SK-N-SH (cell line): ENCODE measurements around the gene ALDH3A1. TPM values are rescaled to one million over a fixed set of nuclear protein-coding genes. Genes with fewer than 3 reads are reported as not detected.

Experiments used
- CTCF ChIA-PET: fragments of 300-600, 350-600 bp; formaldehyde crosslinking; extraction: SDS; loops from one replicate; lab custom pipeline; 2021; lab: Yijun Ruan, JAX
- POLR2A ChIA-PET: fragments of 350-600 bp; sonication (Branson Sonifier 250); formaldehyde crosslinking; extraction: SDS; loops from one replicate; lab custom pipeline; 2020; ENCODE audit warnings: antibody characterized with exemption, inconsistent platforms; lab: Yijun Ruan, JAX
- DNase-seq: peaks from one replicate; pipeline ENCODE4 v3.0.0; 2012
- H2AFZ ChIP-seq: fragments of 200-600 bp; sonication (generic); 2 replicates; pipeline ENCODE4 v1.8.1; 2016; ENCODE audit warnings: antibody characterized with exemption, mild to moderate bottlenecking, low read depth
- H3F3A ChIP-seq: fragments of 200-600 bp; sonication (generic); replicated peaks from 2 replicates; pipeline ENCODE3; 2016; ENCODE audit warnings: antibody characterized with exemption, mild to moderate bottlenecking; ENCODE audit not compliant: insufficient read depth
- H3K27ac ChIP-seq, 2 experiments: fragments of 200-500 bp in 1 of 2; fragments of 200-600 bp in 1 of 2; sonication (Bioruptor generic) in 1 of 2; sonication (generic), shearing (Covaris generic) in 1 of 2; 2 replicates each; pipeline versions ENCODE4 v1.5.1 to v1.6.1; 2014 to 2016; ENCODE audit warnings: low read depth in 2 of 2, inconsistent platforms in 1 of 2, low read length in 1 of 2, mild to moderate bottlenecking in 1 of 2, mixed read lengths in 1 of 2
- H3K27me3 ChIP-seq: fragments of 200-600 bp; sonication (generic), shearing (Covaris generic); 2 replicates; pipeline ENCODE4 v1.6.1; 2016; ENCODE audit warnings: mixed run types; ENCODE audit not compliant: insufficient read depth
- H3K36me3 ChIP-seq, 2 experiments: fragments of 200-500 bp in 1 of 2; fragments of 200-600 bp in 1 of 2; sonication (Bioruptor generic) in 1 of 2; sonication (generic) in 1 of 2; replicated peaks in 1 of 2; 2 replicates each; pipeline versions ENCODE3 to v1.5.1; 2014 to 2016; ENCODE audit warnings: low read length in 1 of 2, mild to moderate bottlenecking in 1 of 2; ENCODE audit not compliant: insufficient read depth in 2 of 2, control insufficient read depth in 1 of 2
- H3K4me1 ChIP-seq, 2 experiments: fragments of 200-500 bp in 1 of 2; fragments of 200-600 bp in 1 of 2; sonication (Bioruptor generic) in 1 of 2; sonication (generic), shearing (Covaris generic) in 1 of 2; 2 replicates each; pipeline versions ENCODE4 v1.5.1 to v1.6.1; 2014 to 2016; ENCODE audit warnings: low read depth in 1 of 2, low read length in 1 of 2, mixed run types in 1 of 2; ENCODE audit not compliant: insufficient read depth in 2 of 2, control insufficient read depth in 1 of 2
- H3K4me2 ChIP-seq: fragments of 200-600 bp; sonication (generic), shearing (Covaris generic); 2 replicates; pipeline ENCODE4 v1.6.1; 2017; ENCODE audit warnings: mixed run types
- H3K4me3 ChIP-seq, 2 experiments: fragments of 200-500 bp in 1 of 2; fragments of 200-600 bp in 1 of 2; sonication (Bioruptor generic) in 1 of 2; sonication (generic), shearing (Covaris generic) in 1 of 2; 2 replicates each; pipeline versions ENCODE4 v1.5.1 to v1.8.1; 2014 to 2016; ENCODE audit warnings: low read depth in 2 of 2, inconsistent platforms in 1 of 2, low read length in 1 of 2, mild to moderate bottlenecking in 1 of 2, mixed read lengths in 1 of 2, moderate library complexity in 1 of 2
- H3K79me2 ChIP-seq: fragments of 200-600 bp; sonication (generic); 2 replicates; pipeline ENCODE4 v1.8.1; 2017; ENCODE audit warnings: mild to moderate bottlenecking; ENCODE audit not compliant: insufficient read depth
- H3K9ac ChIP-seq: fragments of 200-600 bp; sonication (generic); 2 replicates; pipeline ENCODE4 v1.6.1; 2017; ENCODE audit warnings: mixed run types
- H3K9me2 ChIP-seq: fragments of 200-600 bp; sonication (generic); 2 replicates; pipeline ENCODE4 v1.6.1; 2017; ENCODE audit warnings: mixed run types
- H3K9me3 ChIP-seq: fragments of 200-600 bp; sonication (generic); 2 replicates; pipeline ENCODE4 v1.6.1; 2017; ENCODE audit warnings: mixed run types, mild to moderate bottlenecking, moderate library complexity
- H4K20me1 ChIP-seq: fragments of 200-600 bp; sonication (generic); 2 replicates; pipeline ENCODE4 v1.6.1; 2017; ENCODE audit warnings: mild to moderate bottlenecking, mixed run types; ENCODE audit not compliant: insufficient read depth
- ELF1 ChIP-seq: IDR thresholded peaks from 2 replicates; pipeline ENCODE4 v1.4.0; 2012
- EP300 ChIP-seq, 2 experiments: IDR thresholded peaks; 2 replicates each; pipeline versions ENCODE4 v1.4.0 to v1.6.1; 2012; ENCODE audit warnings: borderline replicate concordance in 1 of 2, low read depth in 1 of 2, low read length in 1 of 2
- FOXJ3 ChIP-seq: sonication (generic); formaldehyde crosslinking; IDR thresholded peaks from 2 replicates; pipeline ENCODE4 v1.5.1; 2020; ENCODE audit warnings: mild to moderate bottlenecking, missing genetic modification reagents
- FOXM1 ChIP-seq: IDR thresholded peaks from 2 replicates; pipeline ENCODE4 v1.4.0; 2012; ENCODE audit warnings: low read depth, mild to moderate bottlenecking
- GABPA ChIP-seq: IDR thresholded peaks from 2 replicates; pipeline ENCODE4 v1.4.0; 2012; ENCODE audit warnings: low read depth, mild to moderate bottlenecking
- GATA2 ChIP-seq: sonication (generic); formaldehyde crosslinking; IDR thresholded peaks from 2 replicates; pipeline ENCODE4 v1.5.0; 2020; ENCODE audit warnings: mild to moderate bottlenecking, missing genetic modification reagents
- JUND ChIP-seq: IDR thresholded peaks from 2 replicates; pipeline ENCODE4 v1.4.0; 2012
- NFIC ChIP-seq: IDR thresholded peaks from 2 replicates; pipeline ENCODE4 v1.4.0; 2012; ENCODE audit warnings: borderline replicate concordance
- RAD21 ChIP-seq: IDR thresholded peaks from 2 replicates; pipeline ENCODE4 v1.6.1; 2012; ENCODE audit warnings: mild to moderate bottlenecking, low read length
- RCOR1 ChIP-seq: fragments of 150-350 bp; IDR thresholded peaks from 2 replicates; pipeline ENCODE4 v1.6.1; 2017; ENCODE audit warnings: antibody characterized with exemption, low read length
- RXRA ChIP-seq: IDR thresholded peaks from 2 replicates; pipeline ENCODE4 v1.4.0; 2012; ENCODE audit warnings: low read depth, mild to moderate bottlenecking, borderline replicate concordance
- SIN3A ChIP-seq: IDR thresholded peaks from 2 replicates; pipeline ENCODE4 v1.6.1; 2012; ENCODE audit warnings: low read depth, mild to moderate bottlenecking, low read length, moderate library complexity, borderline replicate concordance
- TAF1 ChIP-seq: IDR thresholded peaks from 2 replicates; pipeline ENCODE4 v1.6.1; 2012; ENCODE audit warnings: low read depth, mild to moderate bottlenecking, low read length, moderate library complexity, borderline replicate concordance
- TCF12 ChIP-seq: IDR thresholded peaks from 2 replicates; pipeline ENCODE4 v1.4.0; 2012
- TEAD4 ChIP-seq: IDR thresholded peaks from 2 replicates; pipeline ENCODE4 v1.4.0; 2012; ENCODE audit warnings: mild to moderate bottlenecking, borderline replicate concordance; ENCODE audit not compliant: insufficient read depth
- YY1 ChIP-seq: IDR thresholded peaks from 2 replicates; pipeline ENCODE4 v1.4.0; 2012; ENCODE audit warnings: low read depth, mild to moderate bottlenecking
- WGBS: methylation state at CpG from one replicate; pipeline ENCODE4 v1.1.6; 2017; ENCODE audit warnings: low lambda C conversion rate; 5-methylcytosine and 5-hydroxymethylcytosine counted together
- polyA plus RNA-seq, 3 experiments: library from polyadenylated mRNA; depleted of rRNA; stranded (reverse); fragments of >200 nt; gene quantifications; 2 replicates each; pipeline ENCODE4 v1.2.3, GENCODE V29; 2012
- TF ChIP-seq, protein P1 (sequence below): IDR thresholded peaks from 2 replicates; pipeline ENCODE4 v1.4.0; 2012; ENCODE audit warnings: low read depth
- TF ChIP-seq, protein P2 (sequence below): fragments of 150-350 bp; IDR thresholded peaks from 2 replicates; pipeline ENCODE4 v1.6.1; 2016; ENCODE audit warnings: mild to moderate bottlenecking, low read depth, low read length
- TF ChIP-seq, protein P3 (sequence below): fragments of 200-600 bp; sonication (generic); IDR thresholded peaks from 2 replicates; pipeline ENCODE4 v1.6.1; 2017; ENCODE audit warnings: antibody characterized with exemption, mild to moderate bottlenecking, moderate library complexity

Gene ALDH3A1
- polyA plus RNA-seq, 1 of the 3 experiments (the other 2 are of a cell fraction) = 0.79 TPM

DNA sequence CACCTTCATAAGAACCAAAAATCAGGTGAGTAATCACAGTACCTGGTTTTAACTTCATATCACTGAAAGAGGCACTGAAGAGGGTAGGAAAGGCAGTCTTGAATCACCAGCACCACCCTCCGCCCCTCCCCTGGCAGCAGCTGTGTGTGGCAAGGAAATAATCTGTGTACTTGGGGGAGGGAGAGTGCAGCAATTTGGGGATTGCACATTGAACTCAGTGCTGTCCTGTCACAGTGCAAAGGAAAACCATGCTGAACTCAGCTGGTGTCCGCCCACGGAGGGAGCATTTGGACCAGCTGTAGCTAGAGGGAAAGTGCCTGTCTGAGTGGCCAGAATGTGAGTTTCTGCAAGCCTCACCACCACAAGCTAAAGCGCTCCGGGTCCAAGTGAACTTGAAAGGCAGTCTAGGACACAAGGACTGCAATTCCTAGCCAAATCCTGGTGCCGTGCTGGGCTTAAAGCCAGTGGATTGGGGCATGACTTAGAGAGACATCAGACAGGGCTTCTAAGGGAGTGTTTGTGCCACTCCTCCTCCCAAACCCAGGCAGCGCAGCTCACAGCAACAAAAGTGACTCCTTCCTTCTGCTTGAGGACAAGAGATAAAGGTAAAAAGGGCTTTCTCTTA, 39.7 kb upstream of the ALDH3A1 start:
- 96% methylated on average over 7 of the region's 7 CpGs for WGBS
- no peak overlapping the region for H3K9ac ChIP-seq
- no peaks in the 10 kb centered on the region for H3K79me2 ChIP-seq
- POLR2A ChIA-PET = no interaction called here
- no peak overlapping the region for H3K27ac ChIP-seq
- no peak for DNase-seq
- H4K20me1 ChIP-seq = no peaks in the 10 kb centered on the region
- H3K4me2 ChIP-seq = no peak overlapping the region
- no peak for TF ChIP-seq RCOR1
- TF ChIP-seq GABPA = no peak
- no peak for TF ChIP-seq NFIC
- TF ChIP-seq TCF12 = no peak
- TF ChIP-seq, protein P1, sequence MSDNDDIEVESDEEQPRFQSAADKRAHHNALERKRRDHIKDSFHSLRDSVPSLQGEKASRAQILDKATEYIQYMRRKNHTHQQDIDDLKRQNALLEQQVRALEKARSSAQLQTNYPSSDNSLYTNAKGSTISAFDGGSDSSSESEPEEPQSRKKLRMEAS = no peak
- no peak for TF ChIP-seq RAD21
- TF ChIP-seq JUND = no peak
- TF ChIP-seq ELF1 = no peak
- no peak for TF ChIP-seq GATA2 (CRISPR knock-in tag)
- no peak for TF ChIP-seq FOXJ3 (CRISPR knock-in tag)
- no peak for TF ChIP-seq YY1
- TF ChIP-seq TEAD4 = no peak
- no peak for TF ChIP-seq TAF1
- no peak for TF ChIP-seq EP300 (IDR thresholded peaks at IDR 0.05; ENCODE audit: borderline replicate concordance in 1 of 2, low read depth in 1 of 2, low read length in 1 of 2)
- TF ChIP-seq, protein P2, sequence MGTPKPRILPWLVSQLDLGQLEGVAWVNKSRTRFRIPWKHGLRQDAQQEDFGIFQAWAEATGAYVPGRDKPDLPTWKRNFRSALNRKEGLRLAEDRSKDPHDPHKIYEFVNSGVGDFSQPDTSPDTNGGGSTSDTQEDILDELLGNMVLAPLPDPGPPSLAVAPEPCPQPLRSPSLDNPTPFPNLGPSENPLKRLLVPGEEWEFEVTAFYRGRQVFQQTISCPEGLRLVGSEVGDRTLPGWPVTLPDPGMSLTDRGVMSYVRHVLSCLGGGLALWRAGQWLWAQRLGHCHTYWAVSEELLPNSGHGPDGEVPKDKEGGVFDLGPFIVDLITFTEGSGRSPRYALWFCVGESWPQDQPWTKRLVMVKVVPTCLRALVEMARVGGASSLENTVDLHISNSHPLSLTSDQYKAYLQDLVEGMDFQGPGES = no peak
- no peak for TF ChIP-seq RXRA
- TF ChIP-seq SIN3A = no peak
- TF ChIP-seq FOXM1 = no peak
- TF ChIP-seq, all 33 proteins: peak for 0
- H2AFZ ChIP-seq = no peak overlapping the region
- H3K36me3 ChIP-seq = peaks cover 26 to 33% of the 10 kb centered on the region in 2 experiments
- no peak overlapping the region for H3K4me3 ChIP-seq
- CTCF ChIA-PET = interaction anchor here (0.9 to 2.0 kb wide), 3 partner anchors 22 to 425 kb away, joined by 3 to 5 read pairs (median 3); partner anchors contain the start of gene B9D1
- no peaks in the 10 kb centered on the region for H3K9me2 ChIP-seq
- H3K9me3 ChIP-seq = no peaks in the 10 kb centered on the region
- peaks cover 4% of the 10 kb centered on the region for H3F3A ChIP-seq
- H3K27me3 ChIP-seq = no peaks in the 10 kb centered on the region
- no peaks in the 10 kb centered on the region; a peak in 1 of 4 replicates for H3K4me1 ChIP-seq

DNA sequence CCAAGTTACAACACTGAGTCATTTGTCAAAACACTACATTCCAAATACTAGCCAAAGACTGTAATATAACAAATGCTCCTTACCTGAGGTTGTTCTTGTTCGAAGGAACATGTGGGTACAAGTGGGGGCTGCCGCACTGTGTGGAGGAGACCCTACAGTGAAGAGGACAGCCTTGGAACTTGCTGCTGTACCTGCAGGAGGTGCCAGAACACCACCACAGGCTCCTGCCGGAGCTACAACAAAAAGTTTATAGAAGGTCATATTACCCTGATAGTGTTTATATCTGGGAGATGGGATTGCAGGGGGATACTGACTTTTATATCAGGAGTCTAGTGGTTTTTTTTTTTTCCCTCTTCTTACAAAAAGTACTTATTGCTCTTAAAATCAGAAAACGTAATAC, 37.8 kb upstream of the ALDH3A1 start:
- Histone ChIP-seq H3K79me2 (no peaks in the 10 kb centered on the region), H2AFZ (no peak overlapping the region), H3K27me3 (no peaks in the 10 kb centered on the region), H3K4me1 (no peaks in the 10 kb centered on the region; a peak in 1 of 4 replicates), H3K9ac (no peak overlapping the region), H3K36me3 (peaks cover 22 to 36% of the 10 kb centered on the region in 2 experiments), H3K4me3 (no peak overlapping the region), H4K20me1 (no peaks in the 10 kb centered on the region), H3K9me2 (no peaks in the 10 kb centered on the region), H3F3A (peaks cover 4% of the 10 kb centered on the region), H3K27ac (no peak overlapping the region), H3K9me3 (no peaks in the 10 kb centered on the region), H3K4me2 (no peak overlapping the region)
- TF ChIP-seq YY1 = no peak
- TF ChIP-seq, protein P3, sequence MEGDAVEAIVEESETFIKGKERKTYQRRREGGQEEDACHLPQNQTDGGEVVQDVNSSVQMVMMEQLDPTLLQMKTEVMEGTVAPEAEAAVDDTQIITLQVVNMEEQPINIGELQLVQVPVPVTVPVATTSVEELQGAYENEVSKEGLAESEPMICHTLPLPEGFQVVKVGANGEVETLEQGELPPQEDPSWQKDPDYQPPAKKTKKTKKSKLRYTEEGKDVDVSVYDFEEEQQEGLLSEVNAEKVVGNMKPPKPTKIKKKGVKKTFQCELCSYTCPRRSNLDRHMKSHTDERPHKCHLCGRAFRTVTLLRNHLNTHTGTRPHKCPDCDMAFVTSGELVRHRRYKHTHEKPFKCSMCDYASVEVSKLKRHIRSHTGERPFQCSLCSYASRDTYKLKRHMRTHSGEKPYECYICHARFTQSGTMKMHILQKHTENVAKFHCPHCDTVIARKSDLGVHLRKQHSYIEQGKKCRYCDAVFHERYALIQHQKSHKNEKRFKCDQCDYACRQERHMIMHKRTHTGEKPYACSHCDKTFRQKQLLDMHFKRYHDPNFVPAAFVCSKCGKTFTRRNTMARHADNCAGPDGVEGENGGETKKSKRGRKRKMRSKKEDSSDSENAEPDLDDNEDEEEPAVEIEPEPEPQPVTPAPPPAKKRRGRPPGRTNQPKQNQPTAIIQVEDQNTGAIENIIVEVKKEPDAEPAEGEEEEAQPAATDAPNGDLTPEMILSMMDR = peak; percentile 34
- no peak for DNase-seq
- ChIA-PET POLR2A (no interaction called here), CTCF (interaction anchor here (1.1 kb wide), 1 partner anchor 273 kb away, joined by 3 read pairs; no protein-coding TSS in a partner anchor)
- 71% methylated on average over 4 of the region's 4 CpGs for WGBS
